GM19372 (cell line): Measurements from ENCODE around the gene KIDINS220.

Experiments used
- ATAC-seq: cut with Tn5 transposase; IDR thresholded peaks from one replicate; pipeline ENCODE4 v1.9.1; 2021; ENCODE audit warnings: mild to moderate bottlenecking, low read depth, moderate library complexity; ENCODE audit not compliant: unreplicated experiment

The KIDINS220 gene

DNA sequence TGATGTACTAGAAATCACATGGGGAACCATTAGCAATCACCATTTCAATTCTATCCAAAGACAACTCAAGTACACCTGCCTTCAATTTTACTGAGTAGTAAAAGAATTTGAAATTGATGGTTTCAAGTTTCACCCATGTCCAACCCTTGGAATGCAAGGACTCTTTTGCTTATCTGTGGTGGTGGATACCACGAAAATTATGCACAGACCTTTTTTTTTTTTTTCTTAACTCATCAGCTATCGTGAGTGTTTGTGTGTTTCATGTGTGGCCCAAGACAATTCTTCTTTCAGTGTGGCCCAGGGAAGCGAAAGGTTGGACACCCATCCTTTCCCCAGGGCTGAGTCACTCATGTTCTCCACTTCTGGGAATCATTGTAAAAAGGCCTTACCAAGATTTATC, 132.5 kb downstream of the KIDINS220 start:
- ATAC-seq = no peak

DNA sequence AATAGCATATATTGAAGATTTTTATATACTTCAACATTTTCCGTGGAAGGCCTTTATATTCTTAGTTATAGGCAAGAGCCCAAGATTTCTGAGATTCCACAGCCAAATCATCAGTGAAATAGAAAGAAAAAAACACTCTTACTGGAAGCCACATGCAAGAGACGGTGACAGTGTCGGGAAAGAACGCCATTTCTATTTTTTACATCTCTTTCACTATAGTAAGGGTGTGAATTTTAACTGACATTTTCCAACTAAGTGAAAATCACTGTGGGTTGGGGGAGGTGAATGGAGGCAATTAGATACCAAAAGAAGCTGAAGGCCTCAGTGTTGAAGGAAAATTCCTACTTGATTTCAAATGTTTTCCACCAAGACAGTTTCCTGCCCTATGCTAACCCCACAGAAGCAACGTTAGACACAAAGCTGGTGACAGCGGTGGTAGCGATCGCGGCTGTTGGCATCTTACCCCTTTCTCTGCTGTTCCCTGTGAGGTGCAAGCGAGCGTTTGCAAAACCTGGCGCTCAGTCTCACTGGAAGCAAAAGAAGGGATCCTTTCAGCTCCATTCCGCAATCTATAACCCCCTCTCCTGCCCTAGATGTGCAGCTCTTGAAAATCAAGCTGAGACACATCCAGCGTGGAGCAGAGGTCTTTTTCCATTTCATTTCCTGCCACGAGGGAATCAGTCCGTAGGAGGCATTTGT, 135.6 kb downstream of the KIDINS220 start:
- ATAC-seq = no peak

DNA sequence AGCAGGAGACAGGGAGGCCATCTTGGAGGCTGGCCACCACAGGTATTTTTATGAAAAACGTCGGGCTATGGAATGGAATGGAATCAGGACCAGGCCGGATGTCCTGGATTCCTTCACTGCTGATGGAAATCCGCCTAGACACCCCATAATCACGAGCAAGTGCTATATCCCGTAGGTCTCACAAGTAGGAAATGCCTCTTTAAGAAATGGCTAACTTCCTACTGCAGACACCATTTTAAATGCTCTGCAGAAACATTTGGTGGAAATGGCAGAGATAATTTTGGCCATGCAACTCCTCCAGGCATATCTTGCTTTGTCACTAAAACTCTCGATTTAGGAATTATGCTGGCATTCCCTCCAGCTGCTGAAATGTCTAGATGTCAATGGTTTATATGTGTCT, 137.6 kb downstream of the KIDINS220 start:
- no peak for ATAC-seq

DNA sequence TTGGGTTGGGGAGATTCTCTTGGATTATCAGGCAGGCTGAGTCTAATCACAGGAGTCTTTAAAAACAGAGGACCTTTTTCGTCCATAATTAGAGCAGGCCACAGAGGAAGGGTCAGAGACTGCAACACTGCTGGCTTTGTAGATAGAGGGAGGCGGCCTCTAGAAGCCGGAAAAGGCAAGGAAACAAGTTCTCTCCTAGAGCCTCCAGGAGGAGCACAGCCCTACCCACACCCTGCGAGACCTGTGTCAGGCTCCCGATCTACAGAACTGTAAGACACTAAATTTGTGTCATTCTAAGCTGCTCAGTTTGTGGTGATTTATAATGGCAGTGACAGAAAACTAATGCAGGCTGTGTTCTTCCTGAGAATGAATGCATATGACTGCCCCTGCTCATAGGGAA, 140.2 kb downstream of the KIDINS220 start:
- ATAC-seq = no peak

DNA sequence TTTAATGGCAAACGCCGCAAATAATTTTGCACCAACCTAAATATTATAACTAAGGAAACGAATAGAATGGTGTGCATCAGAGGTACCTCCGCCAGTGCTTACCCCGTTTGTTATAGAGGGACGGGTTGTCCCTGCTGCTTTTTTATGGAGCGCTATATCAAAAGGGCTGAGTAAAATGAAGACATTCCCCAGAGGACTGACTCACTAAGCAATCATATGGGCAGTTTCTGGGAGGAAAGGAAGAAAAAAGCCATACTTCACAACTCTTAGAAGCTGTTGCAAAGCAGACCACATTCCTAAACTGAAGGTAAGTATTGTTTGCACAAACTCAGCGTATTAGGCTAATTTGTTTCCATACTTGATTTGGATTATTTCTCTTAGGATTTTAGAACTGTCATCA, 142.7 kb downstream of the KIDINS220 start:
- no peak for ATAC-seq

DNA sequence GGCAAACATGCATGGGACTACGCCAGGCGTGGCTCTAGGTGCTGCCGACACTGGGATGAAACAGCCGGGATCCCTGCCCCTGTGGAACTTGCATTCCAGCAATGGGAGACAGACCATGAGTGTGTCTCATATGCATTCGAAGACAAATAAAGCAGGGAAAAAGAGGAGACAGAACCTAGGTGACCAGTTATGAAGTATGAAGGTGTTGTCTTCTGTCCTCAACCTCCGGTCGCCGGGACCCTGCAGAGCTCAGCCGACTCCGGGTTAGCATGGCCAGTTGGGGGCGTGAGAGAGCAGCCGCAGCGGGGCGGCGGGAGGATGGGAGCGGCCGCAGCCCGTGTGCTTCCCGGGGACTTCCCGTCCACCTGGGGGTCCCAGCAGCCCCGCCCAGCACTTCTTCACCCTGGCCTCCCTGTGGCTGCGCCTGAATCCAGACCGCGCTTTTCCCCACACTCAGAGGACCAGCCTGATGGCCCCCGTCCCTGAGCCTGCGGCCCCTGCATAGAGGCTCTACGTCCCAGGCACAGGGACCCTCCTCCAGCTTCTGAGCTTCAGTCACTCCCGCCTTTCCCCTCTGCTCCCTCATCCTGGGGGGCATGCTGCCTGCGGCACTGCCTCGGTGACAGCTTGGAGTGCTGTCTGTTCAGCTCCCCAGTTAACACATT, 144.1 kb downstream of the KIDINS220 start:
- ATAC-seq = no peak

DNA sequence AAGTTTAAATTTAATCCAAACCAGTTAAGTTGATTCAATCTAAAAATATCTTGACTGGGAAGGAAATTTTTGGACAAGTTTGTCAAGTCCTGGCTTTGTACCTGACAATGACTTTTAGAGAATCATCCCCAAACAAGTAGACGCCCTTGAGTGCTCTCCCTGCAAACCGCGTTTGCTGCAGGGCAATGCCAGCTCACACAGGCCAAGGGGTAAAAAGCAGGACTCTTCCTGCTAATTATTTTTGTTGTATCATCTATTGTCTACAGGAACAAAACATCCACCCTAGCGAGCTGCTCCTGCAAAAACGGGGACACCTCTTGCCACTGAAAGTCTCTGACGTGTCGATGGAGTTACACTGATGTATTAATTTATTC, 144.6 kb downstream of the KIDINS220 start:
- ATAC-seq = no peak

DNA sequence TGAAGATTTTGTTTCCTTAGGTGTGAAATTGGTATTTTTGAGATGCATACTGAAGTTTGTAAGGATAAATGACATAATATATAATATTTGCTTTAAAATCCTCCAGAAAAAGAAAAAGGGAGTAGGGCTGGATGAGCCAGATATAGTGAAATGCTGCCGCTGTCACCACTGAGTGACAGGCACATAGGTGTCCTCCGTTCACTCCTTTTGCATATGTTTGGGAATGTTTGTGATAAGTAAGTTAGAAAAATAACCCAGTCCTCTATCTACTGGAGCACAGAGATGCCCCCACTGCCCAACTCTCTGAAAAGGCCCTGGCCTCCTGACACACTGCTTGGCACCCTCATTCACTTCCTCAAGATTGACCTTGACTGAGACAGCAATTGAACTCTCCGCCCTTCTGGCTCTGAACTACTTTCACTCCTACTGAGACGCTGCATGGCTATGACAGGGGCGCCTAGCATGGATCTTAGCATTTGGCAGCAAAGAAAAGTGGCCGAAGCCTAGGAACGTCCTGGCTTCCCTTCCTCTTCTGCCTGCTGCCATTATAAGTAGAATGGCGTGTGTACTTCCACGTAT, 145.5 kb downstream of the KIDINS220 start:
- ATAC-seq = no peak

DNA sequence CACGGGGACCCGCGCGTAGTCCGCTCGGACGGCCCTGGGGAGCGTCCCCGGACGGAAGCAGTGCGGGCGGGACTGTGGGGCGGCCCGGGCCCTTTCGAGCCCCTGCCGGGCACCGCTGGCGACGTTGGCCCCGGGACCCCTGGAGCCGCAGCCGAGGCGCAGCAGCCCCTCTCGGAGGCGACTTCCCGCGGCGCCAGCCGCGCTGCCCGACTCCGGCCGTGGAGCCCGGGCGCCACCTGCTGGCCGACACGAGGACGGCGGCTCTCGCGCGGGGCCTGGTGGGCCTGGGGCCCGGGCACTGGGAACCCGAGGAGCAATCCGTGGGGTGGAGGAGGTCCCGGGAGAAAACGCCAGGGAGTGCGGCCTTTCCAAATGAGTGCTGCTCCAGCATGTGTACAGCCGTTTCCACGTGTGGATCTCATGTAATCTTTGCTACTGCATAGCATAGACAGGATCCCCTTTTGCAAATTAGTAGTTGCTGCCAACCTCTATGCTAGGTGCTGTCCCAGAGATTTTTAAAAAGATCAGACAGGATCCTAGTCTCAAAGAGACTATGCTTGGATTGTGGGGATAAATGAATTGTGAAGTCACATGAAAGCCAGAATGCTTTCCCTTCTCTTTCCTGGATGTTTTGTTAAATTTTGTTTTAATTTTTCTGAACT, 151.6 kb downstream of the KIDINS220 start:
- no peak for ATAC-seq

DNA sequence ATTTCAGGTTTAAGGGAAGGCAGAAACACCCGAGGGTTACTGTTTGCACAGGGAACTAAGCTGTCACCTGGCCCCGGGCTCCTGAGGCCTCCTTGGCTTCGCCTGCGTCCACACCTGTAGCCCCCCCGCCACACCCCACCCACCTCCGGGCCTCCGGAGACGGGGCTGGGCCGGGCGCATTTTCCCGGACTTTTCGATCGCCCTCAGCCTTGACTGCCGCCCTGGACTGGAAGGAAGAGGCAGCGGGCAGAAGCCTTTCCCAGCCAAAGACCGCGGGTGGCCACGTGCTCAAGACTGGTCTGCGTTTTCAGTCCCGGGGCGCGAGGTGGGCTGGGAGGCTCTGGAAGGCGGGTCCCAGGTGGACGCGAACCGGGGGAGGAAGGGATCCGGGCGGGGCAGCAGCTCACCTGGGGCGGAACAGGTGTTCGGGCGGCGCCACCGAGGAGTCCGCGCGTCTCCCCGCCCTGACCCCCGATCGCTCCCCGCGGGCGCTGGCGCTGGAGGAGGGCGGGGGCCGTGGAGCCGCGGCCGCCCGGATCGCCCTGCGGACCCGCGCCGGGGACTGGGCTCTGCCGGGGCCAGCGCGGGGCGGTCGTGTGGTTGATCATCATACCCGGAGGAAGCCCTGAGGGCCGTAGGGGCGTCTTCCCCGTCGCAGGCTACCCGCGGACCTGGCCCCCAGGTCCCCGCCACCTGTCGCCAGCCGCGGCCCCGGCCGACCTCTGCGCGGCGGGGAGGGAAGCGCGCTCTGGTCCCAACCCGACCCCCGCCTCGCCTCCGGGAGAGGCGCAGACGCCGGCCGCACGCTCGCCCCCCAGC, 152.3 kb downstream of the KIDINS220 start:
- ATAC-seq = no peak

DNA sequence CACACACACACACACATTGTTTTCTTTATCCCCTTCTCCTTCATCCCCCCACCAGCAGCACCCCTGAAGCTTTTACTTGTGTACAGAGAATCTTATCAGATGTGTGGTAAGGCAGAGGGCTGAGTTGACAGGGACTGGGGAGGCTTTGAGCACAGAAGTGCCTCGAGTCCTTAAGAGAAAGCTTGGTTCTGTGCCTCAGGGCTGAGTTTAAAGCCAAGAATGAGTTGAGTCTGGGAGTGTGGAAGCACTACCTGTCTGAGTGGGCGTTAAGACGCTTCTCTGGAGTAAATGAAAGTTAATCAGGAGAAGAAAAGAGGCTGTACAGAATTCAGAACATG, 152.9 kb downstream of the KIDINS220 start:
- no peak for ATAC-seq

DNA sequence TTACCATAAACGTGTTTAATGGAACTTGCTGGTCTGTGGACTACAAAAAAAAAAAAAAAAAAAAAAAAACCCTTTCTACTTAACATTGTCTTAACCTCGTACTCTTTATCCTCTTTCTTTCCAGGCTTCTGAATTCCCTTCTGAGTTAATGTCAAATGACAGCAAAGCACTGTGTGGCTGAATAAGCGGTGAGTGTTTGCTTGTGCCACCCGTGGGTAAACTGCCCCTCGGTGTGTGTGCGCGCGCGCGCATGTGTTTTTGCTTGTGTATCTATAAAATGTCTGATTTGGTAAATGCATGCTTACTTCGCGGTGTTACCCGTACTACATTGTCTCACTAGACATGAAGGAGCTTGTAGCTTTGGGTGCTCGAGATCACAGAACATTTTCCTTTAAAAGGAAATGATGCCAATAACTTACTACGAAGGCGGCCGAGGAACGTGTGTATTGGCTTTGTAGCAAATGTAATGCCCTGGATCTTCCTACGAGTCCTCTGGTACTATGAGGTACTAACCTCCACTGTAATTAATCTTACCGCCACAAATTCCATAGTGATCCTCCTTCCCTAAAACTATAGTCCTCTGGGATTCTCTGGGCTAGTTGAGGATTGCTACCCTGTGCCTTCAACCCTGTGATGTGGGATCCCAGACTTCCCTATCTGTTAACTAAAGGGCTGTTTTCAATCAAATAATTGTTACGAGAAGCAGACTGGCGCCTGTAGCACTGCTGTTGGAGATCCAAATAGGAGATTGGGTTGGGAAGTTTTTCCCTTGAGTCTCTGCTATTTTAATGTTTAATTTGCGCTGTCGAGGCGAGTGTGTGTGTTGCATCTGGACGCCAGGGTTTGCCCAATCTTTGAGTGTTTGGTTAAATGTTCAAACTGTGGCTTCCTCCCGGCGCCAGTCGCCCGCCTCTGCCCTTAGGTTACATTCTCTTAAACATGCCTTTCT, 154.4 kb downstream of the KIDINS220 start:
- ATAC-seq = no peak

DNA sequence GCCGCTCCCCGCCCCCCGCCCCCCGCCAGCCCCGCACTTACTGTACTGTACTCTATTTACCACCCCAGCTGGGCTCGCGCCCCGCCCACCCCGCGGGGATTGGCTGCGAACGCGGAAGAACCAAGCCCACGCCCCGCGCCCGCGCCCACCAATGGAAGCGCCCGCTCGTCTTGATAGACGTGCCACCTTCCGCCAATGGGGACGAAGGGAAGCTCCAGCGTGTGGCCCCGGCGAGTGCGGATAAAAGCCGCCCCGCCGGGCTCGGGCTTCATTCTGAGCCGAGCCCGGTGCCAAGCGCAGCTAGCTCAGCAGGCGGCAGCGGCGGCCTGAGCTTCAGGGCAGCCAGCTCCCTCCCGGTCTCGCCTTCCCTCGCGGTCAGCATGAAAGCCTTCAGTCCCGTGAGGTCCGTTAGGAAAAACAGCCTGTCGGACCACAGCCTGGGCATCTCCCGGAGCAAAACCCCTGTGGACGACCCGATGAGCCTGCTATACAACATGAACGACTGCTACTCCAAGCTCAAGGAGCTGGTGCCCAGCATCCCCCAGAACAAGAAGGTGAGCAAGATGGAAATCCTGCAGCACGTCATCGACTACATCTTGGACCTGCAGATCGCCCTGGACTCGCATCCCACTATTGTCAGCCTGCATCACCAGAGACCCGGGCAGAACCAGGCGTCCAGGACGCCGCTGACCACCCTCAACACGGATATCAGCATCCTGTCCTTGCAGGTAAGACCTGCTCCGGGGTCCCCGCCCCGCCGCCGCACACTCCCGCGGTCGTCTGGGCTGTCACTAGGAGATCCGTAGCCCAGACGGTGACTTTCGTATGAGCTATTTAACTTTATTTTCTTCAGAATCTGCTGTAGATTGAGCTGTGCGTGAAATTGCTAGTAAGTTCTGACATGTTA, 155.4 kb downstream of the KIDINS220 start, which contains the start of gene ID2:
ID2 (plus strand) TSS at position 271 of the 907 bp plus-strand sequence; CDS start at position 381, 110 bp downstream.
- peak; percentile 51 for ATAC-seq

DNA sequence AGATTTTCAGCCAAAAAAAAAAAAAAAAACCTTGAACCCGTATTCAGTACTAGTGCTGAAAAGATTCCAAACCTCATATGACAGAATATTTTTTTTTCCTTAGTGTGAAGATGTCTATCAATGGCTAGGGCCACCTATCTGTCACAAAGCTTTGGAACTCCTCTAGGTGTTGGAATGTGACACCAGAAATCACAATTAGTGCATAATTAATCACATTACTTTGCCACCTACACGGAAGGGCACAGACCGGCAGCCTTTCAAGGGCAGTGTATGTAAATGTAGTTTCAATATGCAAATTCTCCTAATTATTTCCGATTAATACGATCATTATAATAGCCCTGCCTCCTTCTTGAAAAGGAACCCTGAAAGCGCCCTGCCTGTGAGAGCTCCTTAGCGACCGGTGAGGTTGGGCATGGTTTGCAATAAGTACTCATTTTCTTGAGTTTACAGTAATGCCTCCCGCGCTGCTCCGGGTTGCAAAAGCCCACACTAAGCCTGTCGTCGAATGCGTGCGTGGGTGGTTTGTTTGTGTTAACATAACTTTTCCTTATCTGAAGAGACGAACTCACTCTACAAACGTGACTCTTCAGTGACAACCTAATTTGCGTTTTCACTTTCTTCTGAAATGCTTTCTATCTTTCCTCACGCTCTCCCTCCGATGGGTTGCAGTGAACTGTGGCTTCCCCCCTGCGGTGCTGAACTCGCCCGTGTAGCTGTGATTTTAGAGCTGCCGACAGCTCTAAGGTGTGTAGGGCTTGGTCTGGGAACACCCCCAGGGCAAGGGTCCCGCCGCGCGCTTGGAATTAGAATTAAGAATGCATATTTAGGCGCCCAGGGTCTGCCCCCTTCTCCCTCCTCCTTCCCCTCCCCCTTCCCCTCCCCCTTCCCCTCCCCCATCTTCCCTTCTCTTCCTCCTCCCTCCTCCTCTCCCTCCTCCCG, 156.3 kb downstream of the KIDINS220 start:
- no peak for ATAC-seq

DNA sequence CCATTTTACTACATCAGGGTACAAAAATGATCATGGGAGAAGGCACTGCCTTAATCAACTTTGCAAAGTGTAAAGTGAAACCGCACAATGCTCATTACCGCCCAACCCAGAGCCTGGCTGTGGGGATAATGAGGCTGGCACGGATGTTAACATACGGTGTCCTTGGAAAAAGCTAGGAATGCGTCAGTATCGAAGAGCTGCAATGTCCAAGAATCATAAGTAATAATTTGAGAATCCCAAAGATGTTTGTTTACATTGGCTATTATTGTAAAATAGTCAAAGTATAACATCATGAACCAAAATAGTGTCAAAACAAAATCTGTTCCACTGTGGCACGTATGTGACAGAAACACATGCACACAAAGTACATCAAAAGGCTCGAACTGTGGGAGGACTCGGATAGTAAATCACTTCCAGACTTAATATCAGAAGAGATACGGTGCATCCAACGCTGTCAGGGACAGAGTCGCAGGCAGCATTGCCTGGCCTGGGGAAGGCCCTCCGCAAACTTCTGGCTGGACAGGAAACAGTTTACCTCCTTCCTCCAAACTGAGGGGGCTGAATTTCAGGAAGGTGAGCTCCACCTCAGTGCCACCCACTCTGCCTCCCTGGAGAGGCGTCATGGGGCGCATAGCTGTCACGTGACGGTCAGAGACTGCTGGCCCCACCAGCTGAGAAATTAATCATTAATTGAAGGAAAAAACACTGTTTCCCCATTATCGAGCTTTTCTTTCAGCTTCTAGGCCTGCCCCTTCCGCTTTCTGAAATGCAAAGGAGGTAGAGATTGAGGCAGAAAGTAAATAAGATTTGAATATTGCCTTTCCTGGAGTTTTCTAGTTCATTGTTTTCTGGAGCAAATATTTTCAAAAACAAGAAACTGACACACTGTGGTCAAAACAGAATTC, 157.3 kb downstream of the KIDINS220 start:
- ATAC-seq = no peak

DNA sequence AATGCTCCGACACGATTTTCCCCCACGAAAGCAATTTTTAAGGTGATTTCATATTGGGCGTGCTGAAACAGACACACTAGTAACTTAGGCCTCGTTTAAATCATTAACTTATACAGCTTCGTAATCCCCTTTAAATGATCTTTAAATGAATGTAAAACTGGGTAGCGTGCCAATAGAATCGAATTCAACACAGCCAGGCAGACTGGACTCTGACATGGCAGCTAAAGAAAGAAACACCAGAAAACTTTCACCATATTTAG, 157.9 kb downstream of the KIDINS220 start:
- ATAC-seq = no peak
